NCI-H526 treated with DMSO at 0.1 percent for 48 hours (cell line): ENCODE data around the gene ZNF681.
"Not testable (repeated sequence)": the region's sequence is repeated elsewhere in the genome, so short reads cannot be mapped to it uniquely, and the experiment has no call there.

Experiments
- DNase-seq: peaks from one replicate; lab custom pipeline; 2025; lab: John Stamatoyannopoulos, UW

The ZNF681 gene

GRCh38 chr19:23692937-23693336 lies 65.8 kb downstream of the ZNF681 start:
- not testable (repeated sequence) for DNase-seq
